GM20431 (cell line): ENCODE results near the gene TRAPPC8.
"Not testable (repeated sequence)": the region's sequence is repeated elsewhere in the genome, so short reads cannot be mapped to it uniquely, and the experiment has no call there.

ENCODE experiments used
- in situ Hi-C: fragments of 300-500 bp; cut with MseI, MboI; formaldehyde crosslinking; loops from one replicate; pipeline ENCODE4 v1.15.0; 2020; ENCODE audit warnings: low sequenced_read_pairs; ENCODE audit not compliant: unreplicated experiment

The TRAPPC8 gene

GRCh38 chr18:31801078-31801477 lies 141.8 kb downstream of the TRAPPC8 start:
- in situ Hi-C loops, result no loop called here

DNA sequence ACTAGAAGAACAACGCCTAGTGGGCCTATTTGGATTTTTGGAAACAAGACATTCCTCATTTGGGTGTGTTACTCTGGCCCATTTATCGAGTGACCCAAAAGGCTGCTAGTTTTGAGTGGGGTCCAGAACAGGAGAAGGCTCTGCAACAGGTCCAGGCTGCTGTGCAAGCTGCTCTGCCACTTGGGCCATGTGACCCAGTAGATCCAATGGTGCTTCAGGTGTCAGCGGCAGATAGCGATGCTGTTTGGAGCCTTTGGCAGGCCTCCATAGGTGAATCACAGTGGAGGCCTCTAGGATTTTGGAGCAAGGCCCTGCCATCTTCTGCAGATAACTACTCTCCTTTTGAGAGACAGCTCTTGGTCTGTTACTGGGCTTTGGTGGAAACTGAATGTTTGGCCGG lies 143.7 kb downstream of the TRAPPC8 start:
- in situ Hi-C loops, result not testable (repeated sequence)

DNA sequence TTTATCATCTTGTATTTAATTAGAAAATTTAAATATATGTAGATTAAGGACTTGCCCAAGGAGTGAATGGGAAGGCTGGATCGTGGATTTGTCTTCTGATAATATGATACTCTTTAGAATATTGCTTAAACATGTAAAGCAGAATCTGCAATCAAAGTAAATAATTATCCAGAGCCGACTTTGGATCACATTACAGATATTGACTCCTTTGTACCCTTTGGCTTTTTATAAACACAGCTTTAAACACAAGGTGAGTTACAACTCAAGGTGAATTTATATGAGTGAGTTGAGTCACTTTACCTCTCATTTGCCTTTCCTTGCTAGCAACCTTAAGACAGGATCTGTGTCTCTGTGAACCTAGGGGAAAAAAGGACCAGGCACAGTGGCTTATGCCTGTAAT lies 144.5 kb downstream of the TRAPPC8 start:
- in situ Hi-C loops, result no loop called here

GRCh38 chr18:31795747-31796146 lies 147.2 kb downstream of the TRAPPC8 start:
- in situ Hi-C loops, result no loop called here

DNA sequence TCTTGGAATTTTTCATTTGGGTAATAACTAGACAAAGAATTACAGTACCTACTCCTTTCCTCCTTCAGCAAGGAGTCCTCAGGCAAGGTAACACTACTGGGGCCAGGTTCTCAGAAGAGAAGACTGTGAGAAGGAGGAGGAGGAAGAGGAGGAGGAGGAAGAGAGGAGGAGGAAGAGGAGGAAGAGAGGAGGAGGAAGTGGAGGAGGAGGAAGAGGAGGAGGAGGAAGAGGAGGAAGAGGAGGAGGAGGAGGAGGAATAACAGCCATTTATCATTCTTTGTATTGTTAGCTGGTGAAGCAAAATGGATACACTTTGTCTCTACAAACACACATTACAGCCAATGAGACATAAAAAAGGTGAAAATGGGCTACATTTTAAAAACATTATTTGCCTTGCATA lies 149.4 kb downstream of the TRAPPC8 start:
- in situ Hi-C loops, result no loop called here

- in situ Hi-C loops, result no loop called here
Measured at GRCh38 chr18:31792580-31792911, 150.4 kb downstream of the TRAPPC8 start.

DNA sequence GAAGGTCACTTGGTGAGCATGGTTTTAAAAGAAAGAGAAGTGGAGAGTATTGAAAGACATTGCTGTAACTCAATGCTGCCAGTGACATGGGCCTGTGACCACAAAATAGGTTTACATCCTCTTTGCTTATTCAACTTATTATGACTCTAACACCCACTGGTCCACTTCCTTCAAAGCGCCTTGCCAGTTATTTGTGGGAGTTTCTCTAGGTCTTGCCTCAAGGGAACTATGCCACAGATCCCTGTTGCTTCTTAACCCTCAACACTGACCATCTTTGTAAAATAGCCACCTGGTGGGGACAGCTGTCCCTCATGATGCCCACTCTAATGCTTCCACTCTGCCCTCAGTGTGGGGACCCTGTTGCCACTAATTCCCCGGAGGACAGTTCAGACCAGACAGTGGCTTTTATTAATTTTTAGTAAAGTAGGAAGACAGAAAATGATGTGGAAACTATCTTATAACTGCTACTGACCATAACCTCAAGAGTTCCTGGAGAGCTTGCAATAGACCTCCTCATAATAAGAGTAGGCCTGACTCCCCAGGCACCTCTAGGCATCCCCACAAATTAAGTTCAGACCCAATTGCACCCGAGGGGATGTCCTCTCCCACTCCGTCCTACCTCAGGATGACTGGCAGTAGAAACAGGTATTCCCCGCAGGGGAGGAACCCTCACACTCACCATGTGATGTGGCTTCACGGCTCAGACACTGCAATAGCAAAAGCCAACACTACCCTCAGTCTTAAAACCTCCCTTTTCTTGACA lies 150.9 kb downstream of the TRAPPC8 start:
- in situ Hi-C loops, result no loop called here

DNA sequence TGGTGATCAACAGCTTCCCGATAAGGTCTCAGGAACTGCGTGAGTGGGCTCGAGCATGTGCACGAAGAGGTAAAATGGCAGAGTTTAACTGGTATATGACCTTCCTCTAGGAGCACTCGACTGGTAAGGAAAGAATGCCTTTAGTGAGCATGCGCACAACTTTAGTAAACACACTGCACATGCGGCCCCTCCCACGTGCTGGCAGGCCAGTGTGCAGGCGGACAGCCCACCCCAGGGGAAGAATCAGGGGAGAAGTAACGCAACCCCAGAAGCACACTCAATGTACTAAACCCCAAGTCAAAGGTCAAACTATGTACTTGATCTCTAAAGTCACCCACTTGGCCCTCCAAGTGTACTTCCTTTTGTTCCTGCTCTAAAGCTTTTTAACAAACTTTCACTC lies 153.5 kb downstream of the TRAPPC8 start:
- in situ Hi-C loops, result no loop called here

DNA sequence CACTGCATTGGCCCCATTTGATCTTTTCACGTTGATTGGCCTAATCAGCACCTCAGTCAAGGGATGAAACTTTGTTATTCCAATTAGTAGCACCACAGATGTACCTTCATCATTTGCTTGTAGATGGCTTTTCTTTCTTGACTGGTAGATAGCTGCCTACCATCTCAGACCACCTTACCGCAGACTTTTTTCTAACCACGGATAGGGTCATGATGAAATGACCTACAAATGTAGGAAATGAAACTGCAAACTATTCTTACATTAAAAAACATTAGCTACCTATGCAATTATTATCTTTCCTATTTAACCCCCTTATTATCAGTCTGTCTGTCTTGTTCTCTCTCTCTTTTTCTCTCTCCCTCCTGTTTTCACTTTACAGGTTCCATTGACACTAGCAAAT lies 159.9 kb downstream of the TRAPPC8 start:
- in situ Hi-C loops, result no loop called here
